Measurements from ENCODE around the gene ZNF750.

The ZNF750 gene

GRCh38 chr17:82808921-82809905 is 30.6 kb downstream of the ZNF750 start:
- peak; percentile 19 for DNase-seq (ENCODE audit: low read depth)
- TF ChIP-seq, protein P1, sequence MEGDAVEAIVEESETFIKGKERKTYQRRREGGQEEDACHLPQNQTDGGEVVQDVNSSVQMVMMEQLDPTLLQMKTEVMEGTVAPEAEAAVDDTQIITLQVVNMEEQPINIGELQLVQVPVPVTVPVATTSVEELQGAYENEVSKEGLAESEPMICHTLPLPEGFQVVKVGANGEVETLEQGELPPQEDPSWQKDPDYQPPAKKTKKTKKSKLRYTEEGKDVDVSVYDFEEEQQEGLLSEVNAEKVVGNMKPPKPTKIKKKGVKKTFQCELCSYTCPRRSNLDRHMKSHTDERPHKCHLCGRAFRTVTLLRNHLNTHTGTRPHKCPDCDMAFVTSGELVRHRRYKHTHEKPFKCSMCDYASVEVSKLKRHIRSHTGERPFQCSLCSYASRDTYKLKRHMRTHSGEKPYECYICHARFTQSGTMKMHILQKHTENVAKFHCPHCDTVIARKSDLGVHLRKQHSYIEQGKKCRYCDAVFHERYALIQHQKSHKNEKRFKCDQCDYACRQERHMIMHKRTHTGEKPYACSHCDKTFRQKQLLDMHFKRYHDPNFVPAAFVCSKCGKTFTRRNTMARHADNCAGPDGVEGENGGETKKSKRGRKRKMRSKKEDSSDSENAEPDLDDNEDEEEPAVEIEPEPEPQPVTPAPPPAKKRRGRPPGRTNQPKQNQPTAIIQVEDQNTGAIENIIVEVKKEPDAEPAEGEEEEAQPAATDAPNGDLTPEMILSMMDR (IDR thresholded peaks at IDR 0.05; ENCODE audit: low read depth, low read length, missing control alignments), result no peak
- no peak overlapping the region for H3K4me3 ChIP-seq (ENCODE audit: low read depth, low read length)
- in situ Hi-C loops (cut with HindIII; ENCODE audit: low sequenced_read_pairs), result no loop called here

- in situ Hi-C loops (cut with HindIII; ENCODE audit: low sequenced_read_pairs), result no loop called here
- no peak for DNase-seq (ENCODE audit: low read depth)
- TF ChIP-seq, protein P1 (IDR thresholded peaks at IDR 0.05; ENCODE audit: low read depth, low read length, missing control alignments), result no peak
- no peak overlapping the region for H3K4me3 ChIP-seq (ENCODE audit: low read depth, low read length)
These were observed 31.8 kb downstream of the ZNF750 start for GRCh38 chr17:82808006-82808405.

DNA sequence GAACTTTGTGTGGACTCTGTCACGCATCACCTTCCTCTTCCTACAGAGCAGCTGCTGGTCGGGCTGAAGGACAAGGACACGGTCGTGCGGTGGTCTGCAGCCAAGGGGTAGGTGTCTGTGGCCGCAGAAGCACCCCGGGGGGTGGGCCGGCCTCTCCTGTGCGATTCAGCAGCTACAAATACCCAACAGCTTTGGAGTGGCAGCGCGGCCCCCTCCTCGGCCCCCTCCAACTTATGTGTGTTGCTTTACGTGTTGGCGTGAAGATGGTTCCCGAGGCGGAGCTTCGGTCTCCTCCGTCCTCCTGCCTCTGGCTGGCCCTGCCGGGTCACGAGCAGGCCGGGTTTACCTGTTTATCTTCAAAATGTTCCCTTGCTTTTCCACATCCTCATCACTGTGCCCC is 32.3 kb downstream of the ZNF750 start:
- TF ChIP-seq, protein P1 (IDR thresholded peaks at IDR 0.05; ENCODE audit: low read depth, low read length, missing control alignments), result no peak
- DNase-seq (ENCODE audit: low read depth), result no peak
- in situ Hi-C loops (cut with HindIII; ENCODE audit: low sequenced_read_pairs), result no loop called here
- H3K4me3 ChIP-seq (ENCODE audit: low read depth, low read length), result no peak overlapping the region

GRCh38 chr17:82807101-82807500 is 32.7 kb downstream of the ZNF750 start:
- TF ChIP-seq, protein P1 (IDR thresholded peaks at IDR 0.05; ENCODE audit: low read depth, low read length, missing control alignments), result no peak
- DNase-seq (ENCODE audit: low read depth), result no peak
- no peak overlapping the region for H3K4me3 ChIP-seq (ENCODE audit: low read depth, low read length)
- in situ Hi-C loops (cut with HindIII; ENCODE audit: low sequenced_read_pairs), result no loop called here

- DNase-seq (ENCODE audit: low read depth), result no peak
- in situ Hi-C loops (cut with HindIII; ENCODE audit: low sequenced_read_pairs), result no loop called here
- TF ChIP-seq, protein P1 (IDR thresholded peaks at IDR 0.05; ENCODE audit: low read depth, low read length, missing control alignments), result no peak
- H3K4me3 ChIP-seq (ENCODE audit: low read depth, low read length), result no peak overlapping the region
These were observed 33.2 kb downstream of the ZNF750 start for GRCh38 chr17:82806645-82807044.

GRCh38 chr17:82805823-82806222 is 34.0 kb downstream of the ZNF750 start:
- TF ChIP-seq, protein P1 (IDR thresholded peaks at IDR 0.05; ENCODE audit: low read depth, low read length, missing control alignments), result no peak
- H3K4me3 ChIP-seq (ENCODE audit: low read depth, low read length), result no peak overlapping the region
- DNase-seq (ENCODE audit: low read depth), result no peak
- in situ Hi-C loops (cut with HindIII; ENCODE audit: low sequenced_read_pairs), result no loop called here

Measured in astrocyte of the cerebellum (primary cell).